AG09309 (cell line): Measurements from ENCODE around the gene MPZL2.

Experiments
- DNase-seq: peaks from one replicate; pipeline ENCODE4 v3.0.0-alpha.2; 2010; ENCODE audit warnings: low read depth
- H3K4me3 ChIP-seq: 2 replicates; pipeline ENCODE4 v1.5.1; 2011; ENCODE audit warnings: mild to moderate bottlenecking, low read depth, low read length, moderate library complexity; ENCODE audit not compliant: control insufficient read depth
- CTCF ChIP-seq: IDR thresholded peaks from 2 replicates; pipeline ENCODE4 v1.5.1; 2011; ENCODE audit warnings: mild to moderate bottlenecking, low read depth, low read length, inconsistent platforms; ENCODE audit not compliant: insufficient read depth, control insufficient read depth; ENCODE audit errors: missing control alignments

Gene MPZL2

GRCh38 chr11:118283756-118284350 lies 19.8 kb upstream of the MPZL2 start:
- H3K4me3 ChIP-seq, result no peak overlapping the region
- no peak for TF ChIP-seq CTCF

GRCh38 chr11:118283037-118283636 lies 19.0 kb upstream of the MPZL2 start:
- H3K4me3 ChIP-seq, result no peak overlapping the region
- DNase-seq, result no peak
- TF ChIP-seq CTCF, result no peak

More at GRCh38 chr11:118283756-118284350, 19.8 kb upstream of the MPZL2 start:
- DNase-seq, result no peak

- no peak overlapping the region for H3K4me3 ChIP-seq
- no peak for DNase-seq
- no peak for TF ChIP-seq CTCF
These were observed 18.5 kb upstream of the MPZL2 start for GRCh38 chr11:118282606-118283005.

- DNase-seq, result no peak
- no peak for TF ChIP-seq CTCF
- H3K4me3 ChIP-seq, result no peak overlapping the region
These were observed 17.2 kb upstream of the MPZL2 start for GRCh38 chr11:118281284-118281683.

- no peak for DNase-seq
- H3K4me3 ChIP-seq, result no peak overlapping the region
- no peak for TF ChIP-seq CTCF
These were observed 13.2 kb upstream of the MPZL2 start for GRCh38 chr11:118277312-118277711.

GRCh38 chr11:118276422-118276821 lies 12.3 kb upstream of the MPZL2 start:
- H3K4me3 ChIP-seq, result no peak overlapping the region
- DNase-seq, result no peak
- no peak for TF ChIP-seq CTCF

- no peak for DNase-seq
- H3K4me3 ChIP-seq, result no peak overlapping the region
- no peak for TF ChIP-seq CTCF
These were observed 11.1 kb upstream of the MPZL2 start for GRCh38 chr11:118275176-118275575.
